DOHH2 (cell line): ENCODE results near the gene TTC6.

ENCODE experiments used
- H3F3A ChIP-seq: fragments of 200-600 bp; sonication (generic), shearing (Covaris generic); 2 replicates; pipeline ENCODE4 v1.6.0; 2016; ENCODE audit warnings: antibody characterized with exemption, mild to moderate bottlenecking; ENCODE audit not compliant: control insufficient read depth, insufficient read depth
- H3K27ac ChIP-seq: fragments of 200-600 bp; sonication (generic); 2 replicates; pipeline ENCODE4 v1.5.1; 2014; ENCODE audit warnings: low read depth, mild to moderate bottlenecking, low read length, moderate library complexity
- H3K27me3 ChIP-seq: fragments of 200-600 bp; sonication (generic); 2 replicates; pipeline ENCODE4 v1.6.1; 2014; ENCODE audit warnings: mild to moderate bottlenecking, low read length, mixed read lengths; ENCODE audit not compliant: control insufficient read depth
- H3K36me3 ChIP-seq: fragments of 200-600 bp; sonication (generic); 2 replicates; pipeline ENCODE4 v1.6.1; 2014; ENCODE audit warnings: mild to moderate bottlenecking, low read length, moderate library complexity, mixed read lengths; ENCODE audit not compliant: control insufficient read depth
- H3K4me1 ChIP-seq: fragments of 200-600 bp; sonication (generic); 2 replicates; pipeline ENCODE4 v1.6.1; 2014; ENCODE audit warnings: mild to moderate bottlenecking, low read length, mixed read lengths; ENCODE audit not compliant: control insufficient read depth
- H3K4me2 ChIP-seq: fragments of 200-600 bp; sonication (generic); 2 replicates; pipeline ENCODE4 v1.6.0; 2014; ENCODE audit warnings: mild to moderate bottlenecking, low read length, moderate library complexity
- H3K4me3 ChIP-seq: fragments of 200-600 bp; sonication (generic); 2 replicates; pipeline ENCODE4 v1.5.1; 2014; ENCODE audit warnings: mild to moderate bottlenecking, low read length, mixed read lengths
- H3K79me2 ChIP-seq: fragments of 200-600 bp; sonication (generic); 2 replicates; pipeline ENCODE4 v1.6.1; 2014; ENCODE audit warnings: mild to moderate bottlenecking, low read length, mixed read lengths; ENCODE audit not compliant: control insufficient read depth
- H3K9me2 ChIP-seq: fragments of 200-600 bp; sonication (generic); replicated peaks from 2 replicates; pipeline ENCODE4 v1.6.1; 2014; ENCODE audit warnings: mild to moderate bottlenecking, low read length, mixed read lengths; ENCODE audit not compliant: control insufficient read depth
- H3K9me3 ChIP-seq: fragments of 200-600 bp; sonication (generic); 2 replicates; pipeline ENCODE4 v1.6.1; 2014; ENCODE audit warnings: antibody characterized with exemption, low read length, mixed read lengths; ENCODE audit not compliant: control insufficient read depth, insufficient read depth
- H4K20me1 ChIP-seq: fragments of 200-600 bp; sonication (generic); 2 replicates; pipeline ENCODE4 v1.6.0; 2014; ENCODE audit warnings: low read depth, mild to moderate bottlenecking, antibody characterized with exemption, low read length, moderate library complexity; ENCODE audit not compliant: control insufficient read depth, insufficient read depth
- EZH2phosphoT487 ChIP-seq: fragments of 200-600 bp; sonication (generic); IDR thresholded peaks from 2 replicates; pipeline ENCODE4 v1.6.1; 2017; ENCODE audit warnings: borderline replicate concordance, mild to moderate bottlenecking, antibody characterized with exemption, low read length, moderate library complexity, mixed read lengths
- TF ChIP-seq, protein P1 (sequence below): fragments of 200-600 bp; sonication (generic); IDR thresholded peaks from one replicate; pipeline ENCODE4 v1.5.1; 2014; ENCODE audit warnings: antibody characterized with exemption, mild to moderate bottlenecking, low read depth, low read length; ENCODE audit not compliant: poor library complexity, severe bottlenecking

The TTC6 gene, protein sequence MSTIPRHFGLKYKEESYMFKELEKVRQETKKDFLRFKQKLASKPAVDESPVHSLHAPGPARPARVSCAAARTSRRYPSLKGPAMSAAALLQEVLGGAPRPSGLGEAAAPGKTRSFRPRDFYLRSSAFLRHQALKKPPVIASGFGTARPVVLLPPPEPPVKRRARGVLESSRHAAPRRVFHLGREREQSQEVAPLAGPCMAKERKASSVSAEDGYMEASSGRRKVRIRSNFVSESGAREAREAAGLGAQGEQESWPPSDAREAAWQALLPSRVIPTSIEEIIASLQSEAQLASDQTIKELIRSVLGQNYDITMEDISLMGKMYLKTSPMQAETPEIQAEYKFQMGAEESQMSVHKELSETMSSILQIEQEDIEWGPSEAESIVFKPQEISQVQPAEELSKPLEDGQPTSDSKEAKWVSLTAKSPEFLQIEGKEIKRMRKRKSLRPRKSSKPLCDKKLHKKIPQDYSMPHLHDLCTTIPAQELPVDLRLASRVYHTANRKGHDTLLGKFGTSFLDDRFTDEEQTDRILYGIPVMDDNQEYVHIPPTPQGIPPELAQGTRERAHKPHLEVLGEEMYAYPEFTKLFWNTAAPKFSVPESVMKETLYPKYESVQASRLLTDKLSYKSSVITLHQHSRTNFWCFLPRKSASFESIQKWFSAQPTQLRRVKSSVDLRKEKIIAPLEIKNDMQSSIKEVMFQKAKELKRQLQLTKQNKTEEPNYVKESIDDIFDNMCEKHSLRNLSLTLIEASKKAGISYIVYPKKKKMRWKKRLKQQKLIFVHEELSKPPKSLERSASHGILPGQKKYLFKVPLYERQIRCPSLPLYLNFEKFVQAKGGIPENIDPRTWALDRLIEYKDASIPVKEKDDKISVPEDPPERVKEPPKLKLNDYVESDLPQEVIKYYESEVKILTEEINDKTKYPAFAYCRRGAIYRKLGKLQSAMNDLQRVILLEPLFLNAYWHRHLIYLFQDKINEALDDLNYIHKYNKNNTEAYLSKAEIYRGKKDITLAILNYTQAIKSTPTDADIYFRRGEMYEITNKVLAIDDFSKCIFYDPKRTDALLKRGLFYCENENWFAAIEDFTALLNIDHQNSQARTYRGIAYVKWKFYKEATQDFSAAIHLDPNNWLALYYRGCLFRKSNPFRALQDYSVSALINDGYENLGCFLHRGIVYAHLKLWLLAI (N-terminal part only)

DNA sequence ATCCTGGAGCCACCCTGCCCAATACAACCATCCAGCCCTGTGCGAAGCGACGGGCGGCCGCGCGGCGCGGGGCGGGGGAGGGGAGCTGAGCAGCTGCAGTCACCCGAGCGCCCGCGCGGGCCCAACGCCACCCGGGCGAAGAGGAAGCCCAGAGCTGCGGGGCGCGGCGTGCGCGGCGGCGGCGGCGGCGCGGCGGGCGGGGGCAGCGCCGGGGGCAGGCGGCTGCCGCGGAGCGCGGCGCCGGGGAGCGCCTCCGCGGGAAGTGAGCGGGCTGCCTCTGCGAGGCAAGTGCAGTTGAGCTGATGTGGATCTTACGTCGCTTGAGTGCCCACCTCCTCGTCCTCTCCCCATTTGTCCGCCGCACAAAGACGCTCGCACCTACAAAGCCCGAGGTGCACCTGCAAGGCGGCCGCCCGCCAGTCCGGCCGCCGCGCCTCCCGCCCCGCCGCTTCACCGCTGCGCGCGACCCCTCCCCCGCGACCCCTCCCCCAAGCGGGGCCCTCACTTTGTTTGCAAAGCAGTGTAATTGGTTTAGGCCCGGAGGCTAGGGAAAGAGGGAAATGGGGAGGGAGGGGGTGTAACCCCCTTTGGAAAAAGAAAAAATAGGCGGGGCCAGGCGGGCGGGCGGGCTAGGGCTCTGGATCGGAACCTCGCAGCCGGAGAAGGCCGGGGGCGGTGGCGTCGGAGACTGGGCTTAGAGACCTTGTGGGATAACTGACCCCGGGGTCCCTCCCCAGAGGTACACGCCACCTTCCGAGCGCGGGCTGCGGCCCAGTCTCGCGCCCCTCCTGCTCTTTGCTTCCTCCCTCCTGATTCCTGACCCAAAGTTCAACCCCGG lies at the start of gene TTC6, which contains the start of gene FOXA1:
TSS of gene TTC6 (plus strand) at position 659 of the 838 bp plus-strand sequence. CDS start 26,436 bp downstream, outside the sequence.
TSS of gene FOXA1 (minus strand) at position 279 of the 838 bp plus-strand sequence. CDS start at position 2, 277 bp downstream.
- no peaks in the 10 kb centered on the region for H3K27me3 ChIP-seq
- no peak for TF ChIP-seq EZH2phosphoT487
- TF ChIP-seq, protein P1, sequence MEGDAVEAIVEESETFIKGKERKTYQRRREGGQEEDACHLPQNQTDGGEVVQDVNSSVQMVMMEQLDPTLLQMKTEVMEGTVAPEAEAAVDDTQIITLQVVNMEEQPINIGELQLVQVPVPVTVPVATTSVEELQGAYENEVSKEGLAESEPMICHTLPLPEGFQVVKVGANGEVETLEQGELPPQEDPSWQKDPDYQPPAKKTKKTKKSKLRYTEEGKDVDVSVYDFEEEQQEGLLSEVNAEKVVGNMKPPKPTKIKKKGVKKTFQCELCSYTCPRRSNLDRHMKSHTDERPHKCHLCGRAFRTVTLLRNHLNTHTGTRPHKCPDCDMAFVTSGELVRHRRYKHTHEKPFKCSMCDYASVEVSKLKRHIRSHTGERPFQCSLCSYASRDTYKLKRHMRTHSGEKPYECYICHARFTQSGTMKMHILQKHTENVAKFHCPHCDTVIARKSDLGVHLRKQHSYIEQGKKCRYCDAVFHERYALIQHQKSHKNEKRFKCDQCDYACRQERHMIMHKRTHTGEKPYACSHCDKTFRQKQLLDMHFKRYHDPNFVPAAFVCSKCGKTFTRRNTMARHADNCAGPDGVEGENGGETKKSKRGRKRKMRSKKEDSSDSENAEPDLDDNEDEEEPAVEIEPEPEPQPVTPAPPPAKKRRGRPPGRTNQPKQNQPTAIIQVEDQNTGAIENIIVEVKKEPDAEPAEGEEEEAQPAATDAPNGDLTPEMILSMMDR: no peak

DNA sequence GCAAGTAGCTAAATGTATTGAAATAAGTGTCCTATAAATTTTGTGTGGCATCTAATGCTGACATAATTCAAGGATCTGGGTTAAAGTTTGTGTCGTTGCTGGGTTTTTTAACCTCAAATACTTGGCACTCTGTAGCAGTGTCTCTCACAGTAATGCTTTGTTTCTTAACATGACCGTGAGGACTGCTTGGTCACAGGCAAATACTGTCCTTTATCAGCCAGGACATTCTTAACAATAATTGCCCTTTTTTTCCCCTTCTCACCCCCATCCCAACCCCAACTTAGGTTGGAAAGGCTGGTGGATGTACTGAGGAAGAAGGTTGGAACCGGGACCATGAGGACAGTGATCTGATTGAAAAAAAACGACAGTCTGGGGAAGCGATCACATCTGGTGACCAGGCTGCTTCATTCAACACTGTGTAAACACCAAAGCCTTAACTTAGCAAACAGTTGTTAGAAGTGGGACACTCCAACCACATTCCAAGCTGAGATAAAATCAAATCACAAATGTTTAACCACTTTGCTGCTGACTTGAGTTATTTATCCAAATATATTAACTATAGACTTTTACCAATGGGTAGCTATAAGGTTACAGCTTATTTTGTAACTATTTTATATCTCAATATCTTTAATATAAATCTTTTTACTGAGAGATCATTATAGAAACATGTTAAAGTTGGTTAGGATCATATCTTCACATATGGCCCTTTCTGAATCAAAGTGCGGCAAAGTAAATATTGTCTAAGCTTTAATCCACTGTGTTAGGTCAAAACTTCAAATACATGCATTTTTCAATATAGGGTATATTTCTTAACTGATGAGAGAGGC lies 48.6 kb upstream of the TTC6 start:
- no peaks in the 10 kb centered on the region for H3K9me3 ChIP-seq
- no peaks in the 10 kb centered on the region for H3K36me3 ChIP-seq
- H3K4me2 ChIP-seq: no peak overlapping the region
- H3F3A ChIP-seq: no peaks in the 10 kb centered on the region
- TF ChIP-seq, protein P1: no peak
- no peak for TF ChIP-seq EZH2phosphoT487
- no peaks in the 10 kb centered on the region for H4K20me1 ChIP-seq
- H3K4me3 ChIP-seq: no peak overlapping the region
- H3K9me2 ChIP-seq: no peaks in the 10 kb centered on the region
- no peak overlapping the region for H3K27ac ChIP-seq
- no peaks in the 10 kb centered on the region for H3K79me2 ChIP-seq
- H3K4me1 ChIP-seq: no peaks in the 10 kb centered on the region
- H3K27me3 ChIP-seq: no peaks in the 10 kb centered on the region

More for the DNA sequence above, at the start of gene TTC6, which contains the start of gene FOXA1:
- H3K27ac ChIP-seq: no peak within 1 kb of the TSS
- H3K9me2 ChIP-seq: no peaks in the 10 kb centered on the region
- H3K9me3 ChIP-seq: peaks cover 15% of the 10 kb centered on the region; the same call in 1 of the 2 replicates
- no peaks in the 10 kb centered on the region; the same call in 1 of the 2 replicates for H3K79me2 ChIP-seq
- no peak within 1 kb of the TSS for H3K4me2 ChIP-seq
- no peak within 1 kb of the TSS for H3K4me3 ChIP-seq
- no peaks in the 10 kb centered on the region for H3K36me3 ChIP-seq
- no peaks in the 10 kb centered on the region for H3K4me1 ChIP-seq
- no peaks in the 10 kb centered on the region for H4K20me1 ChIP-seq
- H3F3A ChIP-seq: no peaks in the 10 kb centered on the region
